ENCODE measurements around the gene RAD51AP2. TPM values are rescaled to one million over a fixed set of nuclear protein-coding genes. Genes with fewer than 3 reads are reported as not detected.

RAD51AP2 gene
- total and polyA plus RNA-seq, 10 of the 15 experiments (the other 5 are each of a cell fraction or from before 2014, with no cell fraction given): under 0.01 to 0.02 TPM; not detected in 8

GRCh38 chr2:17547237-17547636 is 29.0 kb upstream of the RAD51AP2 start:
- no TSS peak for BruUV-seq (replicated peaks)

GRCh38 chr2:17545680-17546613 is 27.7 kb upstream of the RAD51AP2 start:
- no peak overlapping the region for H2AFZ ChIP-seq (ENCODE audit: control insufficient read depth, low read depth, low read length)
- BruUV-seq (replicated peaks): no TSS peak
- H3K9me3 ChIP-seq (replicated peaks; ENCODE audit: control insufficient read depth, insufficient read depth, low read length): no peaks in the 10 kb centered on the region
- H3K4me2 ChIP-seq (ENCODE audit: control insufficient read depth, insufficient read depth): no peak overlapping the region
- SMC1A ChIA-PET (ENCODE audit: uncharacterized antibody, unreplicated experiment): interaction anchor here (1.4 kb wide), 1 partner anchor 125 kb away, joined by 5 read pairs; no protein-coding TSS in a partner anchor
- peaks cover 0 to 4% of the 10 kb centered on the region in 2 experiments; a peak in 3 of 4 replicates for H3K27me3 ChIP-seq (replicated peaks in 1 of 2; ENCODE audit: control insufficient read depth in 2 of 2, insufficient read depth in 2 of 2, low read length in 1 of 2)
- in situ Hi-C loops (cut with MboI): no loop called here
- H3K9ac ChIP-seq (ENCODE audit: control insufficient read depth, insufficient read depth, low read length): no peak overlapping the region
- no peaks in the 10 kb centered on the region for H3K4me1 ChIP-seq (ENCODE audit: control insufficient read depth, insufficient read depth, low read length)
- WGBS (ENCODE audit: insufficient coverage, insufficient replicate concordance, low lambda C conversion rate, missing lambda C conversion rate): 0% methylated on average over 5 of the region's 5 CpGs
- ATAC-seq: no peak
- POLR2A ChIA-PET: no interaction called here
- H3K27ac ChIP-seq (ENCODE audit: control insufficient read depth, insufficient read depth): no peak overlapping the region
- H3K79me2 ChIP-seq (ENCODE audit: control insufficient read depth, insufficient read depth, low read length): no peaks in the 10 kb centered on the region
- CTCF ChIA-PET: no interaction called here
- no peak for DNase-seq (ENCODE audit: low read depth, low spot score)
- H4K20me1 ChIP-seq (ENCODE audit: control insufficient read depth, insufficient read depth): no peaks in the 10 kb centered on the region
- H3K4me3 ChIP-seq: no peak overlapping the region
- RAD21 ChIA-PET (ENCODE audit: unreplicated experiment): no interaction called here
- intact Hi-C loops (cut with micrococcal nuclease; ENCODE audit: unreplicated experiment): loop anchor here (2.0 kb wide), 1 partner anchor 45 kb away; no protein-coding TSS in a partner anchor
- no peak for FAIRE-seq
- H3K36me3 ChIP-seq (ENCODE audit: control insufficient read depth in 2 of 2, insufficient read depth in 2 of 2, low read length in 1 of 2): no peaks in the 10 kb centered on the region
- no peak for TF ChIP-seq LARP7 (IDR thresholded peaks at IDR 0.05)
- TF ChIP-seq KAT2A (conservative IDR thresholded peaks at IDR 0.05; ENCODE audit: control insufficient read depth, low read depth, low read length): no peak
- no peak for TF ChIP-seq IRF3 (IDR thresholded peaks at IDR 0.05)
- no peak for TF ChIP-seq KLF5 (IDR thresholded peaks at IDR 0.05; ENCODE audit: partially characterized antibody)
- TF ChIP-seq ZNF592 (IDR thresholded peaks at IDR 0.05): no peak

More at GRCh38 chr2:17547237-17547636, 29.0 kb upstream of the RAD51AP2 start:
- in situ Hi-C loops (cut with MboI): no loop called here
- ChIA-PET CTCF (interaction anchor here (0.6 kb wide), 1 partner anchor 74 kb away, joined by 3 read pairs; no protein-coding TSS in a partner anchor), RAD21 (ENCODE audit: unreplicated experiment) (no interaction called here), POLR2A (no interaction called here), SMC1A (ENCODE audit: uncharacterized antibody, unreplicated experiment) (interaction anchor here (1.1 kb wide), 1 partner anchor 61 kb away, joined by 3 read pairs; no protein-coding TSS in a partner anchor)
- DNase-seq (ENCODE audit: low read depth, low spot score) (no peak), ATAC-seq (no peak), FAIRE-seq (no peak)
- Histone ChIP-seq H3K27ac (ENCODE audit: control insufficient read depth, insufficient read depth) (no peak overlapping the region), H4K20me1 (ENCODE audit: control insufficient read depth, insufficient read depth) (no peaks in the 10 kb centered on the region), H3K4me2 (ENCODE audit: control insufficient read depth, insufficient read depth) (no peak overlapping the region), H3K4me3 (no peak overlapping the region), H3K27me3 (replicated peaks in 1 of 2; ENCODE audit: control insufficient read depth in 2 of 2, insufficient read depth in 2 of 2, low read length in 1 of 2) (peaks cover 0 to 4% of the 10 kb centered on the region in 2 experiments; a peak in 3 of 4 replicates), H2AFZ (ENCODE audit: control insufficient read depth, low read depth, low read length) (no peak overlapping the region), H3K79me2 (ENCODE audit: control insufficient read depth, insufficient read depth, low read length) (no peaks in the 10 kb centered on the region), H3K4me1 (ENCODE audit: control insufficient read depth, insufficient read depth, low read length) (no peaks in the 10 kb centered on the region), H3K9me3 (replicated peaks; ENCODE audit: control insufficient read depth, insufficient read depth, low read length) (no peaks in the 10 kb centered on the region), H3K9ac (ENCODE audit: control insufficient read depth, insufficient read depth, low read length) (no peak overlapping the region), H3K36me3 (ENCODE audit: control insufficient read depth in 2 of 2, insufficient read depth in 2 of 2, low read length in 1 of 2) (no peaks in the 10 kb centered on the region)
- intact Hi-C loops (cut with micrococcal nuclease; ENCODE audit: unreplicated experiment): loop anchor here (2.0 kb wide), 1 partner anchor 46 kb away; no protein-coding TSS in a partner anchor
- TF ChIP-seq KLF5 (IDR thresholded peaks at IDR 0.05; ENCODE audit: partially characterized antibody) (no peak), ZNF207 (IDR thresholded peaks at IDR 0.05; ENCODE audit: borderline replicate concordance) (no peak), RAD51 (IDR thresholded peaks at IDR 0.05) (no peak), PML (IDR thresholded peaks at IDR 0.05; ENCODE audit: low read length) (no peak), NRF1 (conservative IDR thresholded peaks at IDR 0.05; ENCODE audit: low read depth, low read length) (no peak), EGR1 (IDR thresholded peaks at IDR 0.05; ENCODE audit: borderline replicate concordance in 1 of 2, low read depth in 2 of 2, low read length in 2 of 2) (no peak), EZH2 (IDR thresholded peaks at IDR 0.05; ENCODE audit: borderline replicate concordance, control insufficient read depth, low read depth, low read length) (no peak), SREBF1 (IDR thresholded peaks at IDR 0.05; ENCODE audit: low read length) (no peak), EED (IDR thresholded peaks at IDR 0.05; ENCODE audit: low read depth) (no peak), CREM (IDR thresholded peaks at IDR 0.05; ENCODE audit: low read depth) (no peak), RB1 (IDR thresholded peaks at IDR 0.05; ENCODE audit: borderline replicate concordance) (no peak)
- WGBS (ENCODE audit: insufficient coverage, insufficient replicate concordance, low lambda C conversion rate, missing lambda C conversion rate): 52% methylated on average over 2 of the region's 2 CpGs
